Measurements from ENCODE around the gene TRIM63.

- no peak for TF ChIP-seq EP300 (IDR thresholded peaks at IDR 0.05)
- TF ChIP-seq, protein P1, sequence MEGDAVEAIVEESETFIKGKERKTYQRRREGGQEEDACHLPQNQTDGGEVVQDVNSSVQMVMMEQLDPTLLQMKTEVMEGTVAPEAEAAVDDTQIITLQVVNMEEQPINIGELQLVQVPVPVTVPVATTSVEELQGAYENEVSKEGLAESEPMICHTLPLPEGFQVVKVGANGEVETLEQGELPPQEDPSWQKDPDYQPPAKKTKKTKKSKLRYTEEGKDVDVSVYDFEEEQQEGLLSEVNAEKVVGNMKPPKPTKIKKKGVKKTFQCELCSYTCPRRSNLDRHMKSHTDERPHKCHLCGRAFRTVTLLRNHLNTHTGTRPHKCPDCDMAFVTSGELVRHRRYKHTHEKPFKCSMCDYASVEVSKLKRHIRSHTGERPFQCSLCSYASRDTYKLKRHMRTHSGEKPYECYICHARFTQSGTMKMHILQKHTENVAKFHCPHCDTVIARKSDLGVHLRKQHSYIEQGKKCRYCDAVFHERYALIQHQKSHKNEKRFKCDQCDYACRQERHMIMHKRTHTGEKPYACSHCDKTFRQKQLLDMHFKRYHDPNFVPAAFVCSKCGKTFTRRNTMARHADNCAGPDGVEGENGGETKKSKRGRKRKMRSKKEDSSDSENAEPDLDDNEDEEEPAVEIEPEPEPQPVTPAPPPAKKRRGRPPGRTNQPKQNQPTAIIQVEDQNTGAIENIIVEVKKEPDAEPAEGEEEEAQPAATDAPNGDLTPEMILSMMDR (IDR thresholded peaks at IDR 0.05), result no peak
- no peak for TF ChIP-seq POLR2A (IDR thresholded peaks at IDR 0.05)
Measured at GRCh38 chr1:26045722-26046245, 21.6 kb downstream of the TRIM63 start, which contains the start of gene SLC30A2.

All from upper lobe of left lung (tissue), 4 donors.